HG02571 (cell line): Measurements from ENCODE around the gene SLC12A1.

ENCODE experiments used
- ATAC-seq: cut with Tn5 transposase; IDR thresholded peaks from one replicate; pipeline ENCODE4 v1.9.1; 2021; ENCODE audit warnings: mild to moderate bottlenecking, moderate library complexity; ENCODE audit not compliant: unreplicated experiment

SLC12A1 gene

DNA sequence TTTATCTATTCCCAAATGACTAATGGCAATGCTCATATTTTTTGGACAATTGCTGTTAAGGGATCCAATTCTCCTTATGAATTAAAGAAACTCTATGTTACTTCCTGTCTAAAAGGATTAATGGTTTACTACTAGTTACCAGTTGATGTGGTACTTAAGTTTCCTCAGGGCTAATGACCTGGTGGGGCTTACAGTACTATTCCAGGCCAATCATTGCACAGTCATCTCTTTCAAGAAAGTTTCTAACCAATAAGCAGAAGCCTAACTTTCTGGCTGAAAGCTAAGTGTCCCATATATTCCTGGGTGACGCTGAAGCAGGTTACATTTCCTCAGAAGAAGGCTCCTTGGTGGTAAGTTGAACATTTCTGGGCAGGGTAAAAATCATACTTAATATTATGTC is at the start of gene SLC12A1:
SLC12A1 (plus strand) TSS at position 322 of the 400 bp plus-strand sequence. CDS start 1,418 bp downstream, outside the sequence.
- ATAC-seq: no peak

GRCh38 chr15:48168616-48169015 is 37.5 kb upstream of the SLC12A1 start:
- ATAC-seq: no peak

DNA sequence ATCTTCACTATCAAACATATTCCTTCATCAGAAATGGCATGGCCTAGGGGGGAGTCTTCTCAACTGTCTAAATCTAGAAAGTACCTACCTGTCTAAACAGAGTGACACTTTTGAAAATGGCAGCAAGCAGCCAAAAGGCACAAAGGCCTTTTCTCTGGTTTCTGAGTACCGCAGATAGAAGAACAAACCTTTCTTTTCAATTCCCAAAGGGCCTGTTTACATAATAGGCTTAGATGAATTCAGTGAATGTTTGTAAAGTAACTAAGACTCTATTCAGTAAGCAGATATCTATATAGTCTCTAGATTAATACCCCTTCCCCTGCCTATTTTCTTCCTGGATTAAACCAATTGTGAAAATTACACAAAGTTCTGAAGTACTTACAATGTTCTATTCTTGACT is 35.1 kb upstream of the SLC12A1 start:
- ATAC-seq: no peak

- peak; percentile 30 for ATAC-seq
Observed at GRCh38 chr15:48175126-48175525, 31.0 kb upstream of the SLC12A1 start.

GRCh38 chr15:48176112-48176511 is 30.0 kb upstream of the SLC12A1 start:
- ATAC-seq: no peak

GRCh38 chr15:48176957-48177356 is 29.1 kb upstream of the SLC12A1 start:
- no peak for ATAC-seq

GRCh38 chr15:48177383-48177765 is 28.7 kb upstream of the SLC12A1 start:
- ATAC-seq: peak; percentile 63

- peak; percentile 78 for ATAC-seq
Observed at GRCh38 chr15:48177766-48178647, 28.1 kb upstream of the SLC12A1 start, which contains the start of gene MYEF2. Gene MYEF2, minus strand, starts transcription at chr15:48178295. Its CDS starts 58 bp downstream, at chr15:48178237.

DNA sequence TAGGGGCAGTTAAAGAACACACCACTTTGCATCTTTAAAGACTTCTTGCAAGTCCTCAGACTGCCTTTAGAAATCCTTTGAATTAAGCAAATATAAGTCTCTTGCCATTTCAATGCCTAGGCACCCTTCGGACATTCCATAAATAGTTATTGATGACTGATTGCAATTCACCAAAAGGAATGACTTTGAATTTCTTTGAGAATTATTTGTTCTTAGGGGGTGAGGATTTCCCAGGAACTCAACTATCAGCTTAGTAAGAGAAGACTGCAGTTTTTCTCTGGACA is 27.5 kb upstream of the SLC12A1 start:
- no peak for ATAC-seq

GRCh38 chr15:48182749-48183148 is 23.4 kb upstream of the SLC12A1 start:
- ATAC-seq: no peak

DNA sequence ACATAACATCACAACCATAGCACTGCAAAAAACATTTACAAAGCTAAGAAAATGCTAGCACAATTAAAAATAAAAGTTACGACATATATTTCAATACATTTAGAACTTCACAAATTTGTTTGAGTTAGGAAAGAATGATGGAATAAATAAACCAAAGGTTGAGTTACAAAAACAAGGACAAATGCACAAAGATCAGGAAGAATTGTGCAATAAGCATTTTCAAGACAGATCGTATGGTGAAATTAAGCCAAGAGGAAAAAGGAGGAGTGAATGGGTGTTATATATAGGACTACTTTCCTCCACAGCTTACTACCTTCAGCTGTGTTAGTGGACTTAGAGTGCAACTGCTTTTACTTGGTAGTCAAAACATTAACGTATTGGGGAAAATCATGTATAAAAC is 20.6 kb upstream of the SLC12A1 start:
- ATAC-seq: no peak

DNA sequence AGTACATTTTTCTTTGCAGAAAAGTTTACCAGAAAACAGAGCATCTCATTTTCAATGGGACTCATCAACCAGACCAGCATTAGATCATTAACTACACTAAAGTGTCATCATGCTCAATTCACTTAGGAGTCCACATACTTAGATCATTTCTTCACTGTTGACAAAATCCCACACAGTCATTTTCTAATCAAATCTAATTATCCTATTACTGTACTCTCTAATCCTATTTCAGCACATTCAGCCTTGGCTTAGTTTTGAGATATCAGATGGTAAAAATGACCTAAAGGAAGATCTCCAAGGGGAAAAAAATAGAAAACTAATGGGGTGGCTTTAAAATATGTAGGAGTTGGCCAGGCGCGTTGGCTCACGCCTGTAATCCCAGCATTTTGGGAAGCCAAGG is 19.8 kb upstream of the SLC12A1 start:
- ATAC-seq: no peak

DNA sequence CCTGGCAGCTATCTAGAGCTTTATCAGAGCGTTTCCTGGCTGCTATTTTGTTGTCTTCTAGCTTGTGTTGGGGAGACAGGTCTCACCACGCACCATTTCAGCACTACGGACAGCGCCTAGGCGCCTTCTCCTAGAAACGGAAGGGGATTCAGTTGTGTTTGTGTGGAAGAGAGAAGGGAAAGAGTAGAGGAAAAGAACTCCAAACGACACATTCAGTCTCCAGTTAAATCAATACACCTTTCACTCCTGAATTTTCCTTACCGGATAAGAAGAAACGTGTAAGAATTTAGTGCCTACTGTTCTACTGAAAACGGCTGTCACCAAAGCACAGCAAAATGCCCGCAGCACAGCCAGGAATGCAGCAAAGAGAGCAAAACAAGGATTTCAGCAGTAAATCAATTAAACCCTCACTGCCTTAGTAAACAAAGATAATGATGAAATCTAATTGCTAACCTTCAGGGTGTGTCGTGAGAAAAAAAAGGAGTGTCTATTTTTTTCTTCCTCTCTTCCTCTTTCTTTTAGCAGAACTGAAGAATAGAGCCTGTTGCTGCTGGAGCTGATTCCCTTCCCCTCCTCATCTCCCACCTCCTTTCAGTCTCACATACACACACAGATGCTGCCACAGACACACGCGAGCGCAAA is 15.0 kb upstream of the SLC12A1 start:
- no peak for ATAC-seq

DNA sequence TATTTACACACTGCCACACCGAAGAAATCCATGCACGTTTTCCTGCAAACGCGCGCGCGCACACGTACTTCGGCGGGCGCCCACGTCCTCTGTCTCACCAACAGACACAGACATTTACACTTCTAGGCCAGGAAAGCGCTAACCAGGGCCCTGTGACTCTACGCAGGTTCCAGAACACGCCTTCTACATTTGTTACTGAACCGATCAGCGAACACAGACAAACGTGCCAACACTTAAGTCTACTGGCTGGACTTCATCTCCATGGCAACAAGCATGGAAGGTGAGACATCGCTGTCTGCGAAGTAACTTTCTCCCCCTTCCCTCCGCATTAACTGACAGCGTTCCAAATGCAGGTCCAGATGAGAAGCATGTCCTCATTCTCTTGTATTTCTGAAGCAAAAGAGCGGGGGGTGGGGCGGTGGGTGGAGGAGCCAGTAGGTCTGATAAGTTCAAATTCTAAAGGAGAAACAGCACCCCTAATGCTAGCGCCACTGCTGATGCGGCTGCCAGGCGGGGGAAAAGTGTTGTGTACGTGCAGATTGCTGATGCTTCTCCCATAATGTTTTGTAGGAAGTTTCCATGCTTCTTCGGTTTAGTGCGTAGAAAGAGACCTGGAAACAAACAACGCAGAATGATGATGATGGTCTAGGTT is 14.4 kb upstream of the SLC12A1 start, which contains the start of gene CTXN2:
CTXN2 (plus strand) TSS at position 92 of the 652 bp plus-strand sequence. CDS start 9,636 bp downstream, outside the sequence.
- no peak for ATAC-seq

DNA sequence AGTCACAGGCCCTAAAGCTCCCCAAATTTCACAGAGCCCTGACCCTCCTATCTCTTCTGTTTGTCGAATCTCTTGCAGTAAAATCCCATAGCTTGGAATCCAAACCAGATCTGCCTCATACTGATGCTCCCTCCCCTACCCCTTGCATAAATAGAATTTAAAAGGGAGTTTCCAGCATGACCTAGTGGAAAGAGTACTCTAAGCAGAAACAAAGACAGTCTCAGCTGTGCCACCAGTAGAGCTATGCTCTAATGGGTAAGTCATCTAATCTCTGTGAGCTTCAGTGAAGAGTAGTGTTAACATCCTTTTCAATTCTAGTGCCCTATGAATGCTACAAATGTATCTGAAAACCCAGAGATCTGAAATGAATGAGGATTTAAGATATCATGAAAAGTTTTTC is 4.0 kb upstream of the SLC12A1 start:
- no peak for ATAC-seq

DNA sequence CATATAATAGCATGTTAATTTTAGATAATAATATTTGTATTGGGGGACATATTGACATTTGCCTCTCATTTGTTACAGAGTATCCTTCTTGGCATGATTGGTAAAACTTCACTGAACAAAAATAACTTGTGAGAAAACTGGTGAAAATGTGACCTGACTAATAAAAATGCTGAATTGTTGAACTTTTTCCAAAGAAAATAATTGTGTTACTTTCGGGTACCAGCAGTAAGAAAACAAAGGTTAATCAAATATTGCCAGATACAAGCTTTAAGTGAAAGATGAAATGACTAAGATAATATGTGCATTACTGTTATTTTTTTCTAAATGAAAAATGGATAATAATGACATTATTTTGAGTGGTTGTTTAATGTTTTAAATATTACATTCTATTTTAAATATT is 15.2 kb downstream of the SLC12A1 start:
- ATAC-seq: no peak

DNA sequence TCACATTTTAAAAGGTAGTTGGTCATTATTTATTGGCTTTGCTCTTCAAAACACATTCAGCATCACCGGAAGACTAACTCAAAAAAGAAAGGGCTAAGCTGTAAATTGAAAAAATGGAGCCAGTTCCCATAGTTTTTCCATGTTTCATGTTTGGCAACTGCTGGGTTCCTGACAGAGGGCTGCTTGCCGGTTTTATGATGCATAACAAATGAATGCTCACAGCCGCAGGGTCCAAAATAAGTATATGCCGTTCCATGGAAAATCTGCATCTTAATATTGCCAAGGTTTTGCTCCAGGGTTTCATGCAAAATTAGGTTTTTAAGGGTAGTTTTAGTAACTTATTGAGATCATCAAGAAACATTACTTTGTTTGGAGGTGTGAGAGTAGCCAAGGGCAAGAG is 15.8 kb downstream of the SLC12A1 start:
- ATAC-seq: no peak

- no peak for ATAC-seq
Observed at GRCh38 chr15:48222627-48223026, 16.5 kb downstream of the SLC12A1 start.

DNA sequence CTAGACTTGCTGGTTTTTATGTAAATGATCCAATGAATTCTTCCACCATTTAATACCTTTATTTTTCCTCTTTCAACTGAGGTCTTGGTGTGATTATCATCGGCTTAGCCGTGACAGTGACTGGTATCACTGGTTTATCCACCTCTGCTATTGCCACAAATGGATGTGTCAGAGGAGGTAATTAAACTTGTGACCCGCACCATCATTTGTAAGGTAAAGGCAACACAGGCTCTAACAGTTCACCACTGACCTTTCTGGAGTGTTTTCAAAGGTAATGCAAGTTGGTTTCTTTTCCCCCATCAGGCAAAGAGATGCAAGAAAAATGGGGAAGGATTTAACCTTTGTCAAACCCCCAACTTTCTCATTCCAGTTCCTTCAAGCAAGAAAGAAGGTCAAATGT is 19.7 kb downstream of the SLC12A1 start:
- no peak for ATAC-seq

GRCh38 chr15:48230498-48230897 is 24.4 kb downstream of the SLC12A1 start:
- ATAC-seq: no peak

DNA sequence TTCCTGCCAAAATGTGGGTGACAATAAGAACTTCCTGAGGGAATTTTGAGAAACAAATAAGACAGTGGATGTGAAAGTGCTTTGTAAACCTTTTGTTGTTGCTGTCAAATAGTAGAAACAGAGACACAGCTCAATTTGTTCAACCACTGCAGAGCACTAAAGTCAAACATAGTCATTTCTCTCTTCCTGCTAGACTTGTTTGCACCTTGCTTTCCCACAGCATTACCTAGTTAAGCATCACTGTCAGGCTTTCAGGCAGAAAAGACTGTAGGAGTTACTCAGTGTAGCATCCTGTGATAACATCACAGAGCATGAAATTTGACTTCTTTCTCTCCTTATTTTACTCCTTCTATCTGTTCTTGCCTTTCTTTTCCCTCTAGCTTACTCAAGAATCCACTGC is 27.1 kb downstream of the SLC12A1 start:
- no peak for ATAC-seq

- no peak for ATAC-seq
Observed at GRCh38 chr15:48239334-48239733, 33.2 kb downstream of the SLC12A1 start.
